ENCODE data around the gene DLGAP1. TPM values are rescaled to one million over a fixed set of nuclear protein-coding genes. Genes with fewer than 3 reads are reported as not detected.

Gene DLGAP1
- total and polyA plus RNA-seq, 2 of the 8 experiments (the other 6 are each of a cell fraction or from before 2014, with no cell fraction given), result 11.8 to 16.9 TPM

- TF ChIP-seq CHD7 (IDR thresholded peaks at IDR 0.05; ENCODE audit: insufficient replicate concordance, low read length), result no peak
- no peak for TF ChIP-seq BRCA1 (IDR thresholded peaks at IDR 0.05; ENCODE audit: low read depth, low read length)
- TF ChIP-seq MAFK (IDR thresholded peaks at IDR 0.05; ENCODE audit: low read depth, low read length), result no peak
- no peak for TF ChIP-seq SIN3A (conservative IDR thresholded peaks at IDR 0.05 in 1 of 2, IDR thresholded peaks at IDR 0.05 in 1 of 2; ENCODE audit: low read depth in 1 of 2, low read length in 2 of 2)
These were observed 944.2 kb downstream of the DLGAP1 start (continued) for GRCh38 chr18:3510896-3511295.
